OCI-LY7 (cell line): ENCODE results near the gene OAS3. TPM values are rescaled to one million over a fixed set of nuclear protein-coding genes. Genes with fewer than 3 reads are reported as not detected.
A peak's percentile ranks its signal among the peaks of the same experiment; 100 is the strongest.

Experiments used
- BruUV-seq: library from RNA; stranded (reverse); fragments of 400-500 nt; replicated peaks from 2 replicates; lab custom pipeline; 2021; lab: Mats Ljungman, UMichigan
- CTCF ChIA-PET: fragments of 300-600 bp; sonication (Branson Sonifier 250); formaldehyde crosslinking; loops from one replicate; lab custom pipeline; 2022; ENCODE audit warnings: antibody characterized with exemption; ENCODE audit not compliant: unreplicated experiment; lab: Charles Lee
- POLR2A ChIA-PET: fragments of 300-600 bp; sonication (Branson Sonifier 250); formaldehyde crosslinking; loops from one replicate; lab custom pipeline; 2022; ENCODE audit warnings: antibody characterized with exemption; lab: Charles Lee
- DNase-seq: peaks from one replicate; pipeline ENCODE4 v3.0.0-alpha.2; 2015; ENCODE audit warnings: low spot score
- H2AFZ ChIP-seq: fragments of 200-600 bp; sonication (generic), shearing (Covaris generic); 2 replicates; pipeline ENCODE4 v1.6.1; 2014; ENCODE audit warnings: mild to moderate bottlenecking, antibody characterized with exemption, low read length, moderate library complexity
- H3K27ac ChIP-seq: fragments of 200-600 bp; sonication (generic); 2 replicates; pipeline ENCODE4 v1.5.1; 2014; ENCODE audit warnings: mixed run types, low read depth, mild to moderate bottlenecking, moderate library complexity, low read length, inconsistent platforms; ENCODE audit not compliant: poor library complexity, severe bottlenecking
- H3K36me3 ChIP-seq: fragments of 200-600 bp; sonication (generic); 2 replicates; pipeline ENCODE4 v1.6.1; 2014; ENCODE audit warnings: mild to moderate bottlenecking, antibody characterized with exemption, low read length, moderate library complexity, mixed read lengths; ENCODE audit not compliant: insufficient read depth
- H3K4me1 ChIP-seq: fragments of 200-600 bp; sonication (generic); 2 replicates; pipeline ENCODE4 v1.5.1; 2014; ENCODE audit warnings: mild to moderate bottlenecking, low read length; ENCODE audit not compliant: insufficient read depth, poor library complexity, severe bottlenecking
- H3K4me2 ChIP-seq: fragments of 200-600 bp; sonication (generic); 2 replicates; pipeline ENCODE4 v1.6.1; 2014; ENCODE audit warnings: mild to moderate bottlenecking, low read length
- H3K4me3 ChIP-seq: fragments of 200-600 bp; sonication (generic); 2 replicates; pipeline ENCODE4 v1.5.1; 2014; ENCODE audit warnings: mild to moderate bottlenecking, low read depth, low read length; ENCODE audit not compliant: poor library complexity, severe bottlenecking
- H3K79me2 ChIP-seq: fragments of 200-600 bp; sonication (generic); 2 replicates; pipeline ENCODE4 v1.6.1; 2016; ENCODE audit warnings: low read depth, mild to moderate bottlenecking, low read length, moderate library complexity, mixed read lengths; ENCODE audit not compliant: insufficient read depth
- H3K9me2 ChIP-seq: fragments of 200-600 bp; sonication (generic); 2 replicates; pipeline ENCODE4 v1.6.1; 2016; ENCODE audit warnings: mild to moderate bottlenecking, low read length, mixed read lengths; ENCODE audit not compliant: insufficient read depth
- H3K9me3 ChIP-seq: fragments of 200-600 bp; sonication (generic); 2 replicates; pipeline ENCODE4 v1.6.1; 2014; ENCODE audit warnings: mild to moderate bottlenecking, mixed run types, low read length, mixed read lengths
- H4K20me1 ChIP-seq: fragments of 200-600 bp; sonication (generic); 2 replicates; pipeline ENCODE4 v1.6.1; 2014; ENCODE audit warnings: mild to moderate bottlenecking, antibody characterized with exemption, low read length, moderate library complexity, mixed read lengths; ENCODE audit not compliant: insufficient read depth
- EZH2phosphoT487 ChIP-seq: fragments of 200-600 bp; sonication (generic); IDR thresholded peaks from 2 replicates; pipeline ENCODE4 v1.6.1; 2018; ENCODE audit warnings: low read depth, borderline replicate concordance, mild to moderate bottlenecking, mixed run types, antibody characterized with exemption, low read length, moderate library complexity, mixed read lengths
- intact Hi-C: fragments of 100-400 bp; cut with micrococcal nuclease; formaldehyde crosslinking; loops from one replicate; pipeline ENCODE4 v1.10.0; 2022; ENCODE audit not compliant: unreplicated experiment
- total RNA-seq, 2 experiments: library from RNA; depleted of rRNA in 1 of 2; stranded (reverse); fragments of >200 nt in 1 of 2; shearing (Covaris generic) in 1 of 2; gene quantifications; 2 replicates each; pipeline ENCODE4 v1.2.3, GENCODE V29; 2014 to 2022
- TF ChIP-seq, protein P1 (sequence below): fragments of 200-600 bp; sonication (generic); conservative IDR thresholded peaks from 2 replicates; pipeline ENCODE4 v1.5.1; 2014; ENCODE audit warnings: mild to moderate bottlenecking, antibody characterized with exemption, low read length, moderate library complexity, mixed read lengths

OAS3 gene
- total RNA-seq, 2 experiments from 2014 or later, result 0.79 to 9.2 TPM

GRCh38 chr12:112996501-112996900, 58.2 kb downstream of the OAS3 start:
- no peaks in the 10 kb centered on the region for H3K79me2 ChIP-seq
- intact Hi-C loops, result no loop called here
- H2AFZ ChIP-seq, result no peak overlapping the region
- H3K36me3 ChIP-seq, result peaks cover 85% of the 10 kb centered on the region
- no peaks in the 10 kb centered on the region for H3K9me2 ChIP-seq
- H3K4me2 ChIP-seq, result no peak overlapping the region
- no TSS peak for BruUV-seq
- peaks cover 54% of the 10 kb centered on the region for H3K4me1 ChIP-seq
- CTCF ChIA-PET, result no interaction called here
- no peak overlapping the region for H3K4me3 ChIP-seq
- peaks cover 50% of the 10 kb centered on the region for H3K9me3 ChIP-seq
- POLR2A ChIA-PET, result no interaction called here
- no peak overlapping the region for H3K27ac ChIP-seq
- no peak for TF ChIP-seq EZH2phosphoT487
- TF ChIP-seq, protein P1, sequence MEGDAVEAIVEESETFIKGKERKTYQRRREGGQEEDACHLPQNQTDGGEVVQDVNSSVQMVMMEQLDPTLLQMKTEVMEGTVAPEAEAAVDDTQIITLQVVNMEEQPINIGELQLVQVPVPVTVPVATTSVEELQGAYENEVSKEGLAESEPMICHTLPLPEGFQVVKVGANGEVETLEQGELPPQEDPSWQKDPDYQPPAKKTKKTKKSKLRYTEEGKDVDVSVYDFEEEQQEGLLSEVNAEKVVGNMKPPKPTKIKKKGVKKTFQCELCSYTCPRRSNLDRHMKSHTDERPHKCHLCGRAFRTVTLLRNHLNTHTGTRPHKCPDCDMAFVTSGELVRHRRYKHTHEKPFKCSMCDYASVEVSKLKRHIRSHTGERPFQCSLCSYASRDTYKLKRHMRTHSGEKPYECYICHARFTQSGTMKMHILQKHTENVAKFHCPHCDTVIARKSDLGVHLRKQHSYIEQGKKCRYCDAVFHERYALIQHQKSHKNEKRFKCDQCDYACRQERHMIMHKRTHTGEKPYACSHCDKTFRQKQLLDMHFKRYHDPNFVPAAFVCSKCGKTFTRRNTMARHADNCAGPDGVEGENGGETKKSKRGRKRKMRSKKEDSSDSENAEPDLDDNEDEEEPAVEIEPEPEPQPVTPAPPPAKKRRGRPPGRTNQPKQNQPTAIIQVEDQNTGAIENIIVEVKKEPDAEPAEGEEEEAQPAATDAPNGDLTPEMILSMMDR, result no peak
- no peak for DNase-seq
- H4K20me1 ChIP-seq, result no peaks in the 10 kb centered on the region

DNA sequence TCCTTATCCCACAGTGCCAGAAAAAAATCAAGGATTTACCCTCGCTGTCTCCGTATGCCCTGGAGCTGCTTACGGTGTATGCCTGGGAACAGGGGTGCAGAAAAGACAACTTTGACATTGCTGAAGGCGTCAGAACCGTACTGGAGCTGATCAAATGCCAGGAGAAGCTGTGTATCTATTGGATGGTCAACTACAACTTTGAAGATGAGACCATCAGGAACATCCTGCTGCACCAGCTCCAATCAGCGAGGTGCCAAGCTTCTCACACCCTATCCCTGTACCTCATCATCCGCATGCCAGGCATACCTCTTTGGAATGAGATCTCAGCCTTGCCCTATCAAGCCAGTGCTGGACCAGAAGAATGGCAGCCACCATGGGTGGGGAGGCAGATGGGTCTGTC, 59.2 kb downstream of the OAS3 start:
- Histone ChIP-seq H2AFZ (no peak overlapping the region), H3K9me3 (peaks cover 47% of the 10 kb centered on the region), H3K27ac (peak overlapping the region; percentile 99), H3K4me3 (peak overlapping the region; percentile 27), H3K79me2 (no peaks in the 10 kb centered on the region), H4K20me1 (no peaks in the 10 kb centered on the region), H3K4me2 (no peak overlapping the region), H3K4me1 (peaks cover 54% of the 10 kb centered on the region), H3K9me2 (no peaks in the 10 kb centered on the region), H3K36me3 (peaks cover 79% of the 10 kb centered on the region)
- ChIA-PET POLR2A (interaction anchor here (1.2 to 2.9 kb wide), 3 partner anchors 18 to 175 kb away, joined by 3 to 11 read pairs (median 4); no protein-coding TSS in a partner anchor), CTCF (interaction anchor here (0.6 to 1.1 kb wide), 3 partner anchors 17 to 138 kb away, joined by 3 read pairs; partner anchors contain the start of gene RASAL1)
- BruUV-seq, result no TSS peak
- TF ChIP-seq, protein P1, result no peak
- no peak for TF ChIP-seq EZH2phosphoT487
- no peak for DNase-seq
- intact Hi-C loops, result no loop called here
